Measurements from ENCODE around the gene RUSF1.

GRCh38 chr16:31453255-31454204 lies 54.7 kb downstream of the RUSF1 start:
- no peak for TF ChIP-seq ELF1 (IDR thresholded peaks at IDR 0.05)
- TF ChIP-seq, protein P1, sequence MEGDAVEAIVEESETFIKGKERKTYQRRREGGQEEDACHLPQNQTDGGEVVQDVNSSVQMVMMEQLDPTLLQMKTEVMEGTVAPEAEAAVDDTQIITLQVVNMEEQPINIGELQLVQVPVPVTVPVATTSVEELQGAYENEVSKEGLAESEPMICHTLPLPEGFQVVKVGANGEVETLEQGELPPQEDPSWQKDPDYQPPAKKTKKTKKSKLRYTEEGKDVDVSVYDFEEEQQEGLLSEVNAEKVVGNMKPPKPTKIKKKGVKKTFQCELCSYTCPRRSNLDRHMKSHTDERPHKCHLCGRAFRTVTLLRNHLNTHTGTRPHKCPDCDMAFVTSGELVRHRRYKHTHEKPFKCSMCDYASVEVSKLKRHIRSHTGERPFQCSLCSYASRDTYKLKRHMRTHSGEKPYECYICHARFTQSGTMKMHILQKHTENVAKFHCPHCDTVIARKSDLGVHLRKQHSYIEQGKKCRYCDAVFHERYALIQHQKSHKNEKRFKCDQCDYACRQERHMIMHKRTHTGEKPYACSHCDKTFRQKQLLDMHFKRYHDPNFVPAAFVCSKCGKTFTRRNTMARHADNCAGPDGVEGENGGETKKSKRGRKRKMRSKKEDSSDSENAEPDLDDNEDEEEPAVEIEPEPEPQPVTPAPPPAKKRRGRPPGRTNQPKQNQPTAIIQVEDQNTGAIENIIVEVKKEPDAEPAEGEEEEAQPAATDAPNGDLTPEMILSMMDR (IDR thresholded peaks at IDR 0.05) = no peak
- no peak for TF ChIP-seq TEAD4 (IDR thresholded peaks at IDR 0.05; ENCODE audit: borderline replicate concordance, insufficient read depth)
- no peak for TF ChIP-seq EZH2phosphoT487 (IDR thresholded peaks at IDR 0.05; ENCODE audit: borderline replicate concordance, low read depth)
- no peak for TF ChIP-seq RFX5 (IDR thresholded peaks at IDR 0.05; ENCODE audit: low read length)
